ENCODE results near the gene TMEM86B.
"Not testable (repeated sequence)": the region's sequence is repeated elsewhere in the genome, so short reads cannot be mapped to it uniquely, and the experiment has no call there.

Gene TMEM86B

DNA sequence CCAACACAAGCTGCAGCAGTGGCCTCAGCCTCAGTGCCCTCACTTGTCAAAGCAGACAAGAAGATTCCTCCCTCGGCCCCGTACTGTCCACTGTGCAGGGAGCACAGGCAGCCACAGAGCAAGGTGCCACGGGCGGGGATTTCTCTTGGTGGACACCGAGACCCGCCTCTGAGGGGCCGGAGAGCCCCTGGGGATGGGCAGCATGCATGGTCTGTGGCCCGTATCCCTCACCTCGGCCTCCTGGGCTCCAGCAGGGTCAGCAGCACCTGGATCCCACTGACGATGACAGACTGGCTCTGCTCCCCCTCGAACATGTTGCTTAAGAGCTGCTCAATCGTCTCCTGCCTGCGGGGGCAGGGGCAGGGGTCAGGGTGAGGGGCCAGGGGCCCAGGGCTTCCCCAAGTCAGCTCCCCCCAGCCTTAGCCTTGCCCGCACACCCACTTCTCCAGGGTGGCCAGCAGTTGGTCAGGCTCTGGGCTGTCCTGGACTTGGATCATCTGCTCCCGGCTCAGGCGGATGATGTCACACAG is 13.4 kb upstream of the TMEM86B start:
- DNase-seq, result no peak

- no peak for DNase-seq
Observed at GRCh38 chr19:55241143-55241934, 12.8 kb upstream of the TMEM86B start.

GRCh38 chr19:55240713-55241020 is 12.1 kb upstream of the TMEM86B start:
- DNase-seq, result no peak

- DNase-seq, result no peak
Observed at GRCh38 chr19:55239004-55239403, 10.4 kb upstream of the TMEM86B start.

GRCh38 chr19:55238030-55238429 is 9.5 kb upstream of the TMEM86B start:
- DNase-seq, result no peak

DNA sequence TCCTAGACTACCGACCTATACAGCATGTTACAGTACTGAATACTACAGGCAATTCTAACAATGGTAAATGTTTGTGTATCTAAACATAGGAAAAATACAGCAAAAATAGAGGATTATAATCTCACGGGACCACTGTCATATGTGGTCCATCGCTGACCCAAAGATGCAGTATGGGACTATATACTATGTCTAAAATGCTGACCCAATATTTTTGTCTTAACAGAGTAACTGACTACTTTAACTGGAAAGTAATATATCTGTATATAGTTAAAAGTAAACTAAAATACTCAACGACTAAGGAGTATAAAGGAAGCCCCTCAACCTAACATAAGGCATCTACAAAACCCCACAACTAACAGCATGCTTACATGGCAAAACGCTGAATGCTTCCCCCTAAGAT is 4.4 kb upstream of the TMEM86B start:
- no peak for DNase-seq

- DNase-seq, result no peak
Observed at GRCh38 chr19:55232286-55232602, 3.7 kb upstream of the TMEM86B start.

DNA sequence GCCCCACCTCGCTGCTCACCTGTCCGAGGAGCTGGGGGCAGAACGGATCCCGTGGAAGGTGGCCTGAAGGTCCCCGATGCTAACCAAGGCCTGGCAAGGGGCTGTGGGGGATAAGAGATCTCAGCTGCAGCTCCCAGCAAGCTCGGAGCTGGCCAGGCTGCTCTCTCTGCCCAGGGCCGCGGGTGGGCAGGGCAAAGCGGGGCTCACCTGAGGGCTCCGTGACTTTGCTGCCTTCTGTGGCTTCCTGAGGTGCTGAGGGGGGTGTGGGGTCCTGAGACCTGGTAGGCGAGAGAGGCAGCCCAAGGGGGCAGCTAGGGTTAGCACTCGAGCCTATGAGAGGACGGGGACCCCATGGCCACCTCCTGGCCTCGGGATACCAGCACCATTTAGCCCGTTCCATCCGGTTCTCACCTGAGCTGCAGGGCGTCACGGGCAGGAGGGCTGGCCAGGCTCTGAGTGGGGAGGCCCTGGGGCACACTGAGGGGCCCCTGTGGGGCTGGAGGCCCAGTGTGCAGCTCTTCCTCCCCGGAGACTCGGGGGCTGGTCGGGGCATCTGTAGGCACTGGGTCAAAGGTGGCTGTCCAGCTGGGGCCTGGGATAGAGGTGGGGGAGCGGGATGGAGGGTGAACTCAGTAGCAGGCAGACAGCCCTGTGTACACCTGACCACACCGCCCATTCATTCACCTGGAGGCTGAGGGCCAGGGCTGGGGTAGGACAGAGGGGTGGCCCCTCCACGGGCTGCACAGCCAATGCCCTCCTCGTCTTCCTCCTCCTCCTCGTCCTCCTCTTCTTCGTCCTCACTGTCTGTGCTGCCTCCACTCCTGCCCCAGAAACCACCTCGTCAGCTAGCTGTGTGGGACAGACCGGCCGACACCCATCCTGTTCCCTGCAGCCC is 3.1 kb upstream of the TMEM86B start:
- no peak for DNase-seq

DNA sequence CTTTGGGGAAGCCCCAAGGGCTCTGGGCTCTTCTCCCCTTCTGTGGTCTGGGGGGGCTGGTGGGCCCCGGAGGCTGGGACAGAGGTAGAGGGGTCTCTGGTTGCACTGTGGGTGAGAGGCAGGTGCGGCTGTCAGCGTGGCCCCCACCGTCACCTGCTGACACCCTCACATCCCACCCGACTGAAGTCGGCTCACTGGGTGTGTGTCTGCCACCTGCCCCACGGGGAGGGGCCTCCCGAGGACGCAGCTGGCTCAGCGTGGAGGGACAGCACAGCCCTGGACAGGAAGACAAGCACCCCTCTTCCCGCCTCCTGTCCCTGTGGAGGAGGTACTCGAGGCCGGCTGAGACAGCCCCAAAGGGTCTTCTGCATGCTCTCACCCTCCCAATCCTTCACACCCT is 2.2 kb upstream of the TMEM86B start:
- DNase-seq, result no peak

- DNase-seq, result no peak
Observed at GRCh38 chr19:55230329-55230728, 1.8 kb upstream of the TMEM86B start.

DNA sequence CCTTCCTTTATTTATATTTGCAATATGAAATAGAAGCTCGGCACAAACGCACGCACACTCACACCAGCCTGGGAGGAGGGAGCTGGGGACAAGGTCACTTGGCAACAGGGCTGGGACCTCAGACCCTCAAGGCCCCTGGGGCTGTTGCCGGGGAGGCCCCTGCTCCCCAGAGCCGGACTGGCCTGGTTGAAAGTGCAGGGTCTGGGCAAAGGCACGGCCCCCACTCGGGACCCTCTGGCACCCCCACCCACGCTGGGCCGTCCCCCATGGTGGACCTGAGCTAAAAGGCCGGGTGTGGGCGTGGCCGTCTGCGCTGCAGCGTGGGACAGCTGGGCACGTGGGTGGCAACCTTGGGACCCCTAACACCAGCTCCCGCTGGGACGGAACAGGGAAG is 1.2 kb upstream of the TMEM86B start:
- DNase-seq, result no peak

- no peak for DNase-seq
Observed at GRCh38 chr19:55229145-55229788, 704 bp upstream of the TMEM86B start.

DNA sequence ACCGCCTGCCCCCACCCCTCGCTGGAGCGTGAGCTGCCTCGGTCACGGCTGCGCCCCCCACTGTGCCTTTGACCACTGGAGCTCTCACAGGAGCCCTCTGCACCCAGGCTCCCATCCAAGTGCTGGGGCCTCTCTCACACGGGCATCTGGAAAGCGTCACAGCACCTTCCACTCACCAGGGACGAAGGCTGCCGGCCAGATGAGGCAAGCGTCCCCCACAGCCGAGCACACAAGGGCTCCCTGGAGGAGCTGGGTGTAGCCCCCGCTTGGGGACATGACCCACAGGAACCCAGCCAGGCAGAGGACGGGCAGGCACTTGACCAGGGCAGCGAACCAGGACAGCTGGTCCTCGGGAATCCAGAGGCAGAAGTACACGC is 560 bp downstream of the TMEM86B start:
- DNase-seq, result no peak

DNA sequence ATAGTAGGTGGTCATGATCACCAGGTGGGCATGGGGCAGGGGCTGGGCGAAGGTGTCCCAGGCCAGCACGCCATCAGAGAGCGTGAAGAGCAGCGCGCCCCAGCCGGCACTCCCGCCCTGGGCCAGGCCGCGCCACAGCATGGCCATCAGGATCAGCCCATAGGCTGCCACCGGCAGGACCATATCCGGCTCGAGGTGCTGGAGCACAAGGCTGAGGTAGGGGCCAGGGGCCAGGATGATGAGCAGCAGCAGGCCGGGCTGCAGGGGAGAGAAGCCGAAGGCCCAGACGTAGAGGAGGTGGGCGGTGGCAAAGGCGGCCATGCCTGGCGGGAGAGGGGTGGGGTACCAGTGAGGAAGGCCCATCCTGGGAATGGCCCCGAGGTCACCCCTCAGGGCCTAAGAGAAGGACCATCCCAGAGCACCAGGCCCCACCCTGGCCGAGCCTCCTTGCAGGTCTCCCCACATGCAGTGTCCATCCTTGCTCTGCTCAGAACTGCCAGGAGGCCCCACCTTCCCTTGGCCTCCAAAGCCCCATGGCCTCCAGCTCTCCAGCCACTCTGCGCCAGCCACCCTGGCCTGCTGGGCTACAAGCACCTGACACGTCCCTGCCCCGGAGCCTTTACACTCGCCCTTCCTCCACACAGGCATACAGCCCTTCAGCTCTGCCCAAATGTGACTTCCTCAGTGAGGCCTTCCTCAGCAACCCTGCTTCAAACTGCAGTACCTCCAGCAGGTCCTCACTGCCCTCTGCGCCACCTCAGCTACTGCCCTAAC is 1.1 kb downstream of the TMEM86B start:
- no peak for DNase-seq

DNA sequence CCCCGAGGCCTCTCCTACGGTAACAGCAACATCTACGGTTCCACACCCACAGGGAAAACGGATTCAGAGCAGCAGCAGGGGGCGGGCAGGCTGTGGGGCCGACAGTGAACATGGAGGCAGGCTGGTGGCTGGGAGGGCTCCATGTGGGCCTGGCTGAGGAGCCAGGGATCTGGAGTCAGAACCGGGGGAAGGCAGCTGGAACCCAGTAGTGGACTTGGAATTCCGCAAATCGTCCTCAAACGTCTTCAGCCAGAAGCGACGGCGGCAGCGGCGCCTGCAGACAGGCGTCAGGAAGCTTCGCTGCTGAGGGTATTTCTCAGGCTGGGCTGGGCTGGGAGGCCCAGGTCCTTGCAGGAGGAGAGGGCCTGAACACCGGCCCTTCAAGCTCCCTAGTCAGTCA is 1.8 kb downstream of the TMEM86B start:
- no peak for DNase-seq

- no peak for DNase-seq
Observed at GRCh38 chr19:55226273-55226672, 2.3 kb downstream of the TMEM86B start.

DNA sequence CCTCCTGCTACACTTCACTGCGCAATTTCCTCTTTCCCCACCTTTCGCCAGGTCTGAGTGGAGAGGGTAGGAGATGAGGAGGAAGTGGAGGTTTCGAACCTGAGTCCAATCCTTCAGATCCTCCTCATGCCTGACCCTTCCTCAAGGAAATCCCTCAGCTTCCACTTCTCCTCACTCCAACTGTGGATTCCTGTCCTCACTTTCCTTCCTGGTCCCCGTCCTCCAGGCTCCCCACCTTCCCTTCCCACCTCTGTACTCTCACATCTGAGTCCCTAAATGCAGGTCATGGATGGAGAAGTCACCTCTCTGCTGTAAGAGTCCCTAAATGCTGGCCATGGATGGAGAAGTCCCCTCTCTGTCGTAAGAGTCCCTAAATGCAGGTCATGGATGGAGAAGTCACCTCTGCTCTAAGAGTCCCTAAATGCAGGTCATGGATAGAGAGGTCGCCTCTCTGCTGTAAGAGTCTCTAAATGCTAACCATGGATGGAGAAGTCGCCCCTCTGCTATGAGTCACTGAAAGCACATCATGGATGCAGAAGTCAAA is 3.1 kb downstream of the TMEM86B start:
- DNase-seq, result no peak

DNA sequence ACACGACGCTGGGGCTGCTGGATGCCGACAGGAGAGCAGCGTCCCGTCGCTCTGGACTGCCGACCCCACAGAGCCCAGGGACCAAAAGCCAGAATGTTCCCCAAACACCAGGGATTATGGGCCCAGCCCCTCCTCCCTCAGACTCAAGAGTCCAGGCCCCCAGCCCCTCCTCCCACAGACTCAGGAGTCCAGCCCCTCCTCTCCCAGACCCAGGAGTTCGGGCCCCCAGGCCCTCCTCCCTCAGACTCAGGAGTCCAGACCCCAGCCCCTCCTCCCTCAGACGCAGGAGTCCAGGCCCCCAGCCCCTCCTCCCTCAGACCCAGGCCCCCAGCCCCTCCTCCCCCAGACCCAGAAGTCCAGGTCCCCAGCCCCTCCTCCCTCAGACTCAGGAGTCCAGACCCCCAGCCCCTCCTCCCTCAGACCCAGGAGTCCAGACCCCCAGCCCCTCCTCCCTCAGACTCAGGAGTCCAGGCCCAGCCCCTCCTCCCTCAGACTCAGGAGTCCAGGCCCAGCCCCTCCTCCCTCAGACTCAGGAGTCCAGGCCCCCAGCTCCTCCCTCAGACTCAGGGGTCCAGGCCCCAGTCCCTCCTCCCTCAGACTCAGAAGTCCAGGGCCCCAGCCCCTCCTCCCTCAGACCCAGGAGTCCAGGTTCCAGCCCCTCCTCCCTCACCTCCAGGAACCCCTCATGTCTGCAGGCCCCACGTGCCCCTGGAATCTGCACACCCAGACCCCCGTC is 3.7 kb downstream of the TMEM86B start:
- DNase-seq, result not testable (repeated sequence)

GRCh38 chr19:55224038-55224665 is 4.4 kb downstream of the TMEM86B start:
- DNase-seq, result no peak

DNA sequence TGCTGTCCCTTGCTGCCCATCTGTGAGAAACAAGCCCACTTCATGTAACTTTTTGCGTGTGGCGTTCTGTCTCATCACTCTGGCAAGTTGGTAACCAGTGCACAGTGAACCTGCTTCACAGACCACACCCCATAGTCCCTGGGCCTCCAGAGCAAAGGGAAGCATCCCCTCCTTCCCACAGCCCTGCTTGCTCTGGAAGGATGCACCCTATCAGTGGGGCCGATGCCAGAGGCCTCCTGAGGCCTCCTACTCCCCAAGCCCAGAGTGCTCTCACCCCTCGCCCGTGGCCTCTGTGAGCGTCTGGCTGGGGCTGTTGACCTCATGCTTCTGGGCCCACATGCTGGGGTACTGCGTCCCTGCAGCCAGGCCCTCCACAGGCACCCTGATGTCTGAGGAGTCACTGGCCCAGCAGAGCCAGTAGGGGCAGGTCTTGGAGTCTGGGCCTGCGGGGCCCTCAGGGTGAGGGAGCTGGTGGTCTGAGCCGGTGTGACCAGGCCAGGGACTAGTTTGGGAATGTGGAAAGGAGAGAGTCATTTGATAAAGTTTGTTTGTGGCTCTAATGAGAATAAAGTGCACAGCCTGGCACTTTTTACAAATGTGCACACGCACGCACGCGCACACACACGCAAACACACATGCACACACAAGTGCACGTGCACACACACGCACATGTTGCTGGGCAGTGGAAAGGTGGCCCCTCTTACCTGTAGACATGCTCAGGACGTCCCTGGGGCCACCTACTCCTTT is 5.1 kb downstream of the TMEM86B start:
- DNase-seq, result no peak

GRCh38 chr19:55220525-55220924 is 8.0 kb downstream of the TMEM86B start:
- DNase-seq, result no peak

Measured in CD4-positive, alpha-beta T cell treated with Interleukin-10 for 1 hour (primary cell).